ENCODE data around the gene GPC3. TPM values are rescaled to one million over a fixed set of nuclear protein-coding genes. Genes with fewer than 3 reads are reported as not detected.

The GPC3 gene
- total RNA-seq, 2 donors from 2014 or later, result 1.9 to 2.0 TPM

GRCh38 chrX:133865761-133866471, 119.5 kb downstream of the GPC3 start:
- intact Hi-C loops (cut with DNase I), result no loop called here
- Histone ChIP-seq H3K9me3 (no peaks in the 10 kb centered on the region), H3K4me1 (no peaks in the 10 kb centered on the region), H3K36me3 (no peaks in the 10 kb centered on the region), H3K9ac (ENCODE audit: low read depth in 2 of 2, low read length in 2 of 2) (no peak overlapping the region), H3K27ac (no peak overlapping the region), H3K27me3 (no peaks in the 10 kb centered on the region), H3K4me3 (no peak overlapping the region)
- no peak for TF ChIP-seq CTCF (IDR thresholded peaks at IDR 0.05)
- DNase-seq, result no peak

- Histone ChIP-seq H3K9me3 (no peaks in the 10 kb centered on the region), H3K4me3 (no peak overlapping the region), H3K36me3 (no peaks in the 10 kb centered on the region), H3K27me3 (no peaks in the 10 kb centered on the region), H3K4me1 (no peaks in the 10 kb centered on the region), H3K27ac (no peak overlapping the region), H3K9ac (ENCODE audit: low read depth in 2 of 2, low read length in 2 of 2) (no peak overlapping the region)
- intact Hi-C loops (cut with DNase I), result no loop called here
- no peak for DNase-seq
- no peak for TF ChIP-seq CTCF (IDR thresholded peaks at IDR 0.05)
These were observed 121.2 kb downstream of the GPC3 start for GRCh38 chrX:133864236-133864635.

- H3K4me3 ChIP-seq, result no peak overlapping the region
- intact Hi-C loops (cut with DNase I), result no loop called here
- H3K4me1 ChIP-seq, result no peaks in the 10 kb centered on the region
- TF ChIP-seq CTCF (IDR thresholded peaks at IDR 0.05), result no peak
- H3K27me3 ChIP-seq, result no peaks in the 10 kb centered on the region
- H3K9ac ChIP-seq (ENCODE audit: low read depth in 2 of 2, low read length in 2 of 2), result no peak overlapping the region
- no peaks in the 10 kb centered on the region for H3K36me3 ChIP-seq
- H3K27ac ChIP-seq, result no peak overlapping the region
- DNase-seq, result no peak
- no peaks in the 10 kb centered on the region for H3K9me3 ChIP-seq
These were observed 125.5 kb downstream of the GPC3 start for GRCh38 chrX:133859860-133860259.

- Histone ChIP-seq H3K27ac (no peak overlapping the region), H3K4me3 (no peak overlapping the region), H3K27me3 (no peaks in the 10 kb centered on the region), H3K36me3 (no peaks in the 10 kb centered on the region), H3K4me1 (no peaks in the 10 kb centered on the region), H3K9ac (ENCODE audit: low read depth in 2 of 2, low read length in 2 of 2) (no peak overlapping the region), H3K9me3 (no peaks in the 10 kb centered on the region)
- intact Hi-C loops (cut with DNase I), result no loop called here
- TF ChIP-seq CTCF (IDR thresholded peaks at IDR 0.05), result no peak
- no peak for DNase-seq
These were observed 126.1 kb downstream of the GPC3 start for GRCh38 chrX:133859336-133859735.

- intact Hi-C loops (cut with DNase I), result no loop called here
- no peak overlapping the region for H3K9ac ChIP-seq (ENCODE audit: low read depth in 2 of 2, low read length in 2 of 2)
- H3K27ac ChIP-seq, result no peak overlapping the region
- H3K4me1 ChIP-seq, result no peaks in the 10 kb centered on the region
- H3K36me3 ChIP-seq, result no peaks in the 10 kb centered on the region
- H3K9me3 ChIP-seq, result no peaks in the 10 kb centered on the region
- TF ChIP-seq CTCF (IDR thresholded peaks at IDR 0.05), result no peak
- no peak overlapping the region for H3K4me3 ChIP-seq
- no peaks in the 10 kb centered on the region for H3K27me3 ChIP-seq
- DNase-seq, result no peak
These were observed 127.6 kb downstream of the GPC3 start for GRCh38 chrX:133857640-133858269.
